DOHH2 (cell line): Measurements from ENCODE around the gene PDK3.

Experiments
- H3F3A ChIP-seq: fragments of 200-600 bp; sonication (generic), shearing (Covaris generic); 2 replicates; pipeline ENCODE4 v1.6.0; 2016; ENCODE audit warnings: antibody characterized with exemption, mild to moderate bottlenecking; ENCODE audit not compliant: control insufficient read depth, insufficient read depth
- H3K27ac ChIP-seq: fragments of 200-600 bp; sonication (generic); 2 replicates; pipeline ENCODE4 v1.5.1; 2014; ENCODE audit warnings: low read depth, mild to moderate bottlenecking, low read length, moderate library complexity
- H3K27me3 ChIP-seq: fragments of 200-600 bp; sonication (generic); 2 replicates; pipeline ENCODE4 v1.6.1; 2014; ENCODE audit warnings: mild to moderate bottlenecking, low read length, mixed read lengths; ENCODE audit not compliant: control insufficient read depth
- H3K36me3 ChIP-seq: fragments of 200-600 bp; sonication (generic); 2 replicates; pipeline ENCODE4 v1.6.1; 2014; ENCODE audit warnings: mild to moderate bottlenecking, low read length, moderate library complexity, mixed read lengths; ENCODE audit not compliant: control insufficient read depth
- H3K4me1 ChIP-seq: fragments of 200-600 bp; sonication (generic); 2 replicates; pipeline ENCODE4 v1.6.1; 2014; ENCODE audit warnings: mild to moderate bottlenecking, low read length, mixed read lengths; ENCODE audit not compliant: control insufficient read depth
- H3K4me2 ChIP-seq: fragments of 200-600 bp; sonication (generic); 2 replicates; pipeline ENCODE4 v1.6.0; 2014; ENCODE audit warnings: mild to moderate bottlenecking, low read length, moderate library complexity
- H3K4me3 ChIP-seq: fragments of 200-600 bp; sonication (generic); 2 replicates; pipeline ENCODE4 v1.5.1; 2014; ENCODE audit warnings: mild to moderate bottlenecking, low read length, mixed read lengths
- H3K79me2 ChIP-seq: fragments of 200-600 bp; sonication (generic); 2 replicates; pipeline ENCODE4 v1.6.1; 2014; ENCODE audit warnings: mild to moderate bottlenecking, low read length, mixed read lengths; ENCODE audit not compliant: control insufficient read depth
- H3K9me2 ChIP-seq: fragments of 200-600 bp; sonication (generic); replicated peaks from 2 replicates; pipeline ENCODE4 v1.6.1; 2014; ENCODE audit warnings: mild to moderate bottlenecking, low read length, mixed read lengths; ENCODE audit not compliant: control insufficient read depth
- H3K9me3 ChIP-seq: fragments of 200-600 bp; sonication (generic); 2 replicates; pipeline ENCODE4 v1.6.1; 2014; ENCODE audit warnings: antibody characterized with exemption, low read length, mixed read lengths; ENCODE audit not compliant: control insufficient read depth, insufficient read depth
- H4K20me1 ChIP-seq: fragments of 200-600 bp; sonication (generic); 2 replicates; pipeline ENCODE4 v1.6.0; 2014; ENCODE audit warnings: low read depth, mild to moderate bottlenecking, antibody characterized with exemption, low read length, moderate library complexity; ENCODE audit not compliant: control insufficient read depth, insufficient read depth
- CTCF ChIP-seq: fragments of 200-600 bp; sonication (generic); IDR thresholded peaks from one replicate; pipeline ENCODE4 v1.5.1; 2014; ENCODE audit warnings: antibody characterized with exemption, mild to moderate bottlenecking, low read depth, low read length; ENCODE audit not compliant: poor library complexity, severe bottlenecking
- EZH2phosphoT487 ChIP-seq: fragments of 200-600 bp; sonication (generic); IDR thresholded peaks from 2 replicates; pipeline ENCODE4 v1.6.1; 2017; ENCODE audit warnings: borderline replicate concordance, mild to moderate bottlenecking, antibody characterized with exemption, low read length, moderate library complexity, mixed read lengths

PDK3 gene

GRCh38 chrX:24465532-24465865 is 413 bp downstream of the PDK3 start:
- TF ChIP-seq CTCF (no peak), EZH2phosphoT487 (no peak)
- H4K20me1 ChIP-seq, result no peaks in the 10 kb centered on the region
- 0 out of 2 replicates have a peak, but pooled peaks cover 5% of the 10 kb centered on the region for H3F3A ChIP-seq
- no peaks in the 10 kb centered on the region for H3K9me3 ChIP-seq
- no peaks in the 10 kb centered on the region for H3K27me3 ChIP-seq
- peaks cover 33% of the 10 kb centered on the region for H3K4me1 ChIP-seq
- peak overlapping the region; percentile 72 for H3K4me3 ChIP-seq
- H3K36me3 ChIP-seq, result no peaks in the 10 kb centered on the region
- peak overlapping the region; percentile 57 for H3K4me2 ChIP-seq
- no peaks in the 10 kb centered on the region for H3K9me2 ChIP-seq
- H3K27ac ChIP-seq, result no peak overlapping the region
- peaks cover 20% of the 10 kb centered on the region for H3K79me2 ChIP-seq

GRCh38 chrX:24466025-24466424 is 939 bp downstream of the PDK3 start:
- no peak for TF ChIP-seq CTCF
- TF ChIP-seq EZH2phosphoT487, result no peak
- Histone ChIP-seq H3K27me3 (no peaks in the 10 kb centered on the region), H3K4me2 (peak overlapping the region; percentile 57), H4K20me1 (no peaks in the 10 kb centered on the region), H3K4me1 (peaks cover 33% of the 10 kb centered on the region), H3K79me2 (peaks cover 20% of the 10 kb centered on the region), H3F3A (0 out of 2 replicates have a peak, but pooled peaks cover 5% of the 10 kb centered on the region), H3K9me2 (no peaks in the 10 kb centered on the region), H3K27ac (no peak overlapping the region), H3K9me3 (no peaks in the 10 kb centered on the region), H3K4me3 (peak overlapping the region; percentile 72), H3K36me3 (no peaks in the 10 kb centered on the region)

DNA sequence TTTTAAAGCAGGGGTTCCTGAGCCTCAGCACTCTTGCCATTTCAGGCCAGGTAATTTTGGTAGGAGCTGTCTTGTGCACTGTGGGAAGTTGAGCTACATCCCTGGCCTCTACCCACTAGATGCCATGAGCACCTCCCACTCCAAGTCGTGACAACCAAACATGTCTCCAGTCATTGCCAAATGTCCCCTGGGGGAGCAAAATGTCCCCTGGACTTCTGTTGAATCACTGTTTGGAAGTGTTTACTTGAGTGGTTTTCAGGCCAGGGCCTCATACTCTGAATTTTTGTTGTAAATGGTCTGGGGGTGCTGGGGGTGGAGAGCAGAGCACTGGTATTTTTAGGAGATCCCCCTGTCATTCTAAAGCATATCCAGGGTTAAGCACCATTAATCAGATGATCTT is 3.2 kb downstream of the PDK3 start:
- 0 out of 2 replicates have a peak, but pooled peaks cover under 1% of the 10 kb centered on the region for H3F3A ChIP-seq
- H3K27me3 ChIP-seq, result no peaks in the 10 kb centered on the region
- no peak overlapping the region for H3K4me3 ChIP-seq
- H3K4me1 ChIP-seq, result peaks cover 24% of the 10 kb centered on the region
- H3K79me2 ChIP-seq, result peaks cover 25% of the 10 kb centered on the region
- no peaks in the 10 kb centered on the region for H3K36me3 ChIP-seq
- no peaks in the 10 kb centered on the region for H4K20me1 ChIP-seq
- no peak overlapping the region for H3K4me2 ChIP-seq
- no peak overlapping the region for H3K27ac ChIP-seq
- no peaks in the 10 kb centered on the region for H3K9me2 ChIP-seq
- TF ChIP-seq EZH2phosphoT487, result no peak
- TF ChIP-seq CTCF, result no peak
- no peaks in the 10 kb centered on the region for H3K9me3 ChIP-seq

- Histone ChIP-seq H3K4me3 (no peak overlapping the region), H3F3A (no peaks in the 10 kb centered on the region), H3K27ac (no peak overlapping the region), H3K36me3 (no peaks in the 10 kb centered on the region), H3K9me2 (no peaks in the 10 kb centered on the region), H3K27me3 (no peaks in the 10 kb centered on the region), H3K79me2 (peaks cover 28% of the 10 kb centered on the region), H3K4me1 (peaks cover 7% of the 10 kb centered on the region), H3K9me3 (no peaks in the 10 kb centered on the region), H3K4me2 (no peak overlapping the region), H4K20me1 (no peaks in the 10 kb centered on the region)
- TF ChIP-seq EZH2phosphoT487, result no peak
- TF ChIP-seq CTCF, result no peak
Measured at GRCh38 chrX:24471808-24472207, 6.7 kb downstream of the PDK3 start.
